H9 (cell line): ENCODE data around the gene CCR3. TPM values are rescaled to one million over a fixed set of nuclear protein-coding genes. Genes with fewer than 3 reads are reported as not detected.

Source experiments
- DNase-seq: peaks from one replicate; pipeline ENCODE4 v3.0.0-alpha.2; 2017
- H2AFZ ChIP-seq: one replicate; pipeline ENCODE4 v1.6.1; 2013; ENCODE audit warnings: mild to moderate bottlenecking, low read length, control low read depth, moderate library complexity
- H2AK5ac ChIP-seq: 2 replicates; pipeline ENCODE4 v1.6.1; 2013; ENCODE audit warnings: low read length, control low read depth, mixed read lengths; ENCODE audit not compliant: insufficient read length
- H2BK120ac ChIP-seq: one replicate; pipeline ENCODE4 v1.6.1; 2013; ENCODE audit warnings: low read depth, mild to moderate bottlenecking, low read length, control low read depth, inconsistent platforms; ENCODE audit not compliant: poor library complexity, severe bottlenecking
- H2BK12ac ChIP-seq: 2 replicates; pipeline ENCODE4 v1.6.1; 2013; ENCODE audit warnings: low read length, control low read depth, mixed read lengths, low read depth; ENCODE audit not compliant: insufficient read length
- H2BK15ac ChIP-seq: 2 replicates; pipeline ENCODE4 v1.6.1; 2013; ENCODE audit warnings: low read depth, low read length, control low read depth
- H2BK20ac ChIP-seq: one replicate; pipeline ENCODE4 v1.6.1; 2013; ENCODE audit warnings: low read depth, mild to moderate bottlenecking, low read length, control low read depth, inconsistent platforms; ENCODE audit not compliant: poor library complexity, severe bottlenecking
- H2BK5ac ChIP-seq: 2 replicates; pipeline ENCODE4 v1.6.1; 2013; ENCODE audit warnings: low read length, control low read depth, mixed read lengths; ENCODE audit not compliant: insufficient read length
- H3K14ac ChIP-seq: 2 replicates; pipeline ENCODE4 v1.6.1; 2013; ENCODE audit warnings: low read length, control low read depth; ENCODE audit not compliant: insufficient read depth
- H3K18ac ChIP-seq: 2 replicates; pipeline ENCODE4 v1.6.1; 2013; ENCODE audit warnings: low read depth, mild to moderate bottlenecking, mixed read lengths, low read length, control low read depth; ENCODE audit not compliant: insufficient read length
- H3K23ac ChIP-seq: 2 replicates; pipeline ENCODE4 v1.6.1; 2013; ENCODE audit warnings: low read length, control low read depth, mixed read lengths, low read depth; ENCODE audit not compliant: insufficient read length
- H3K23me2 ChIP-seq: 2 replicates; pipeline ENCODE4 v1.6.1; 2013; ENCODE audit warnings: low read depth, mild to moderate bottlenecking, mixed read lengths, low read length, control low read depth; ENCODE audit not compliant: insufficient read length, poor library complexity, severe bottlenecking
- H3K27ac ChIP-seq: 2 replicates; pipeline ENCODE4 v1.5.1; 2013; ENCODE audit warnings: low read length, control low read depth, mixed read lengths, low read depth; ENCODE audit not compliant: insufficient read length
- H3K27me3 ChIP-seq: 2 replicates; pipeline ENCODE4 v1.6.1; 2013; ENCODE audit warnings: low read length, control low read depth, inconsistent platforms; ENCODE audit not compliant: insufficient read depth
- H3K4ac ChIP-seq: 2 replicates; pipeline ENCODE4 v1.6.1; 2013; ENCODE audit warnings: low read depth, mild to moderate bottlenecking, control low read depth, inconsistent platforms, low read length, moderate library complexity
- H3K4me1 ChIP-seq: 2 replicates; pipeline ENCODE4 v1.6.1; 2013; ENCODE audit warnings: low read length, control low read depth, inconsistent platforms; ENCODE audit not compliant: insufficient read depth
- H3K4me2 ChIP-seq: 2 replicates; pipeline ENCODE4 v1.6.1; 2013; ENCODE audit warnings: low read length, control low read depth, mixed read lengths; ENCODE audit not compliant: insufficient read length, insufficient read depth
- H3K56ac ChIP-seq: 2 replicates; pipeline ENCODE4 v1.6.1; 2013; ENCODE audit warnings: low read depth, mild to moderate bottlenecking, mixed read lengths, low read length, control low read depth; ENCODE audit not compliant: insufficient read length
- H3K79me1 ChIP-seq: 2 replicates; pipeline ENCODE4 v1.6.1; 2013; ENCODE audit warnings: low read depth, mild to moderate bottlenecking, moderate library complexity, low read length, control low read depth, inconsistent platforms; ENCODE audit not compliant: insufficient read depth, poor library complexity, severe bottlenecking
- H3K79me2 ChIP-seq: 2 replicates; pipeline ENCODE4 v1.6.1; 2013; ENCODE audit warnings: low read length, control low read depth, inconsistent platforms; ENCODE audit not compliant: insufficient read depth
- H3K9ac ChIP-seq: 2 replicates; pipeline ENCODE4 v1.6.1; 2013; ENCODE audit warnings: low read length, control low read depth, mixed read lengths; ENCODE audit not compliant: insufficient read length; ENCODE audit errors: extremely low read depth
- H3K9me3 ChIP-seq: one replicate; pipeline ENCODE4 v1.6.1; 2013; ENCODE audit warnings: low read depth, low read length, inconsistent platforms; ENCODE audit not compliant: control insufficient read depth
- H3T11ph ChIP-seq: one replicate; pipeline ENCODE4 v1.6.1; 2013; ENCODE audit warnings: mild to moderate bottlenecking, low read length, control low read depth, inconsistent platforms
- H4K20me1 ChIP-seq: one replicate; pipeline ENCODE4 v1.6.1; 2013; ENCODE audit not compliant: control insufficient read depth, insufficient read length, insufficient read depth
- H4K5ac ChIP-seq: 2 replicates; pipeline ENCODE4 v1.6.1; 2013; ENCODE audit warnings: low read depth, mild to moderate bottlenecking, mixed read lengths, low read length, control low read depth; ENCODE audit not compliant: insufficient read length
- H4K8ac ChIP-seq: replicated peaks from 2 replicates; pipeline ENCODE4 v1.6.1; 2013; ENCODE audit warnings: low read length, control low read depth, mixed read lengths, low read depth; ENCODE audit not compliant: insufficient read length
- H4K91ac ChIP-seq: 2 replicates; pipeline ENCODE4 v1.6.1; 2013; ENCODE audit warnings: low read depth, mild to moderate bottlenecking, moderate library complexity, mixed read lengths, low read length, control low read depth; ENCODE audit not compliant: insufficient read length
- H3K27ac Mint-ChIP-seq, 3 experiments: 2 replicates in 2 of 3; 3 replicates in 1 of 3; pipeline ENCODE4 v1.8.0; 2020 to 2021; ENCODE audit warnings: mixed read lengths in 3 of 3, mild to moderate bottlenecking in 1 of 3, moderate library complexity in 1 of 3
- H3K27me3 Mint-ChIP-seq: 2 replicates; pipeline ENCODE4 v1.8.0; 2021; ENCODE audit warnings: low read depth, mild to moderate bottlenecking, moderate library complexity, mixed read lengths
- H3K36me3 Mint-ChIP-seq, 3 experiments: 2 replicates in 2 of 3; 3 replicates in 1 of 3; pipeline ENCODE4 v1.8.0; 2020 to 2021; ENCODE audit warnings: low read depth in 3 of 3, mixed read lengths in 3 of 3; ENCODE audit not compliant: insufficient read depth in 1 of 3
- H3K4me1 Mint-ChIP-seq, 2 experiments: 2 replicates each; pipeline ENCODE4 v1.8.0; 2020; ENCODE audit warnings: mixed read lengths in 2 of 2
- H3K4me3 Mint-ChIP-seq, 2 experiments: 2 replicates in 1 of 2; 3 replicates in 1 of 2; pipeline ENCODE4 v1.8.0; 2020 to 2021; ENCODE audit warnings: mild to moderate bottlenecking in 2 of 2, mixed read lengths in 2 of 2, moderate library complexity in 1 of 2
- H3K9me3 Mint-ChIP-seq, 2 experiments: 2 replicates in 1 of 2; 3 replicates in 1 of 2; pipeline ENCODE4 v1.8.0; 2020; ENCODE audit warnings: mild to moderate bottlenecking in 2 of 2, mixed read lengths in 2 of 2, moderate library complexity in 1 of 2
- CTCF ChIP-seq: fragments of 200-600 bp; sonication (generic); conservative IDR thresholded peaks from 3 replicates; pipeline ENCODE4 v1.8.0; 2021; ENCODE audit warnings: antibody characterized with exemption, mild to moderate bottlenecking
- WGBS: extraction: QIAGEN DNeasy Blood & Tissue Kit; methylation state at CpG from one replicate; pipeline ENCODE4 v1.1.7; 2013; ENCODE audit warnings: missing lambda C conversion rate, low lambda C conversion rate, mixed read lengths; ENCODE audit not compliant: insufficient read length; ENCODE audit errors: extremely low coverage; 5-methylcytosine and 5-hydroxymethylcytosine counted together
- total RNA-seq: library from RNA; stranded (reverse); gene quantifications from 2 replicates; pipeline ENCODE4 v1.2.1, GENCODE V29; 2021

CCR3 gene
- total RNA-seq, 1 experiment from 2014 or later, result not detected

- Histone ChIP-seq H3T11ph (no peak overlapping the region), H4K91ac (no peak overlapping the region), H3K79me2 (no peaks in the 10 kb centered on the region), H3K79me1 (no peaks in the 10 kb centered on the region), H3K4ac (no peak overlapping the region), H3K27me3 (no peaks in the 10 kb centered on the region), H2BK15ac (no peak overlapping the region), H3K23ac (no peak overlapping the region), H3K27ac (no peak overlapping the region), H4K8ac (no peak overlapping the region), H3K4me2 (no peak overlapping the region), H2BK12ac (no peak overlapping the region), H3K4me1 (no peaks in the 10 kb centered on the region), H3K23me2 (no peaks in the 10 kb centered on the region), H3K14ac (no peak overlapping the region), H4K5ac (no peak overlapping the region), H2BK120ac (no peak overlapping the region), H3K9me3 (no peaks in the 10 kb centered on the region), H2BK20ac (no peak overlapping the region), H2AK5ac (no peak overlapping the region), H2AFZ (no peak overlapping the region), H4K20me1 (no peaks in the 10 kb centered on the region), H3K18ac (no peak overlapping the region), H2BK5ac (no peak overlapping the region), H3K9ac (no peak overlapping the region), H3K56ac (no peak overlapping the region)
- no peak for TF ChIP-seq CTCF
- Mint-ChIP-seq H3K9me3 (peaks cover 7 to 11% of the 10 kb centered on the region in 2 experiments; a peak in 4 of 5 replicates), H3K36me3 (peaks cover 0 to 11% (median 7%) of the 10 kb centered on the region in 3 experiments; a peak in 3 of 7 replicates), H3K4me1 (peaks cover 3 to 4% of the 10 kb centered on the region in 2 experiments), H3K4me3 (no peak overlapping the region), H3K27me3 (peaks cover 3% of the 10 kb centered on the region; the same call in 1 of the 2 replicates), H3K27ac (no peak overlapping the region)
- WGBS, result no CpG with 5 or more reads among the region's 2 CpGs
- DNase-seq, result no peak
These were observed 27.3 kb downstream of the CCR3 start for GRCh38 chr3:46269556-46269955.
